Activated naive CD4-positive, alpha-beta T cell (primary cell): ENCODE results near the gene HTT-AS.
"Not testable (repeated sequence)": the region's sequence is repeated elsewhere in the genome, so short reads cannot be mapped to it uniquely, and the experiment has no call there.

Experiments used
- DNase-seq, 4 experiments: peaks; one replicate each; lab custom pipeline; 2025; lab: John Stamatoyannopoulos, UW

HTT-AS gene

GRCh38 chr4:3051141-3051897 lies 23.0 kb downstream of the HTT-AS start:
- DNase-seq = not testable (repeated sequence)

DNA sequence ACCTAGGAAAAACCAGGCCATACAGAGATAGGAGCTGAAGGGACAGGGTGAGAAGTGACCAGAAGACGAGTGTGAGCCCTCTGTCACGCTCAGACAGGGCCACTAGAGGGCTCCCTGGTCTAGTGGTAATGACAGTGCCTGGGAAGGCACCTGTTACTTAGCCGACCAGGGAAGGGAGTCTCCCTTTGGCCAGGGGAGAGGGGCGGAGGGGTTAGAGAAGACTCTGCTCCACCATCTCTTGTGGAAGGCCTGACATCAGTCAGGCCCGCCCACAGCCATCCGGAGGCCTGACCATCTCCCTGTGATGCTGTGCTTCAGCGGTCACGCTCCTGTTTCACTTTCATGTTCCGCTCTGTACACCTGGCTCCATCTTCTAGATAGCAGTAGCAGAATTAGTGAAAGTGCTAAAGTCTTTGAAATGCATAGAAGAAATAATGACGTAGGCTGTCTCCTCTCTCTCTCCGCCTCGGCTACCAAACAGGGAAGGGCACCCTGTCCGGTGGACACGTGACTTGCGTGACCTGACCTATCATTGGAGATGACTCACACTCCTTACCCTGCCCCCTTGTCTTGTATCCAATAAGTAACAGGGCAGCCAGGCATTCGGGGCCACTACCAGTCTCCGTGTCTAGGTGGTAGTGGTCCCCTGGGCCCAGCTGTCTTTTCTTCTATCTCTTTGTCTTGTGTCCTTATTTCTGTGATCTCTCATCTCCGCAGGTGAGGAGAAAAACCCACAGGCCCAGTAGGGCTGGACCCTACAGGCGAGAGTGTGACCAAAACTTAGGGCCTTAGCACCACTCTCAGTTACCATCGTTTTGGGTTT lies 26.7 kb downstream of the HTT-AS start:
- peak in 2 of 4 experiments; percentile 23 to 49 for DNase-seq

DNA sequence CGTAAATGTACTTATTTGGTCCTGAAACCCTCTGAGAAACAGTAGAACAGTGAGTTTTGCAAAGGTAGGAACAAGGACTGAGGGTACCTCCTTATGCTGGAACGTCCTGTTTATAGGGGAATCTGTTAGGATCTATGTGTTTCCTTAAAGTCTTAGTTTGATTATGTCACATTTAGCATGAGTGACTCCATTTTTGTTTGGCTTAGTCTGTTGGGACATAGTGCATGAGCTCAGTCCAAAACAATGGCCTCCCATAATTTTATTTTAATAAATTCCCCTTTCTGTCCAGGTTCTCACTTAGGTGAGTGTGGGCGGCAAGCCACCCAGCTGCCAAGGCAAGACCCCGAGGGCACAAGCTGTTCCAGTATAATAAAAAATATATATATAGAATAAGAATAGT lies 27.7 kb downstream of the HTT-AS start:
- DNase-seq = no peak

GRCh38 chr4:3046162-3046561 lies 28.2 kb downstream of the HTT-AS start:
- no peak for DNase-seq

GRCh38 chr4:3044870-3045819 lies 29.2 kb downstream of the HTT-AS start:
- DNase-seq = peak in 2 of 4 experiments; percentile 33 to 47

DNA sequence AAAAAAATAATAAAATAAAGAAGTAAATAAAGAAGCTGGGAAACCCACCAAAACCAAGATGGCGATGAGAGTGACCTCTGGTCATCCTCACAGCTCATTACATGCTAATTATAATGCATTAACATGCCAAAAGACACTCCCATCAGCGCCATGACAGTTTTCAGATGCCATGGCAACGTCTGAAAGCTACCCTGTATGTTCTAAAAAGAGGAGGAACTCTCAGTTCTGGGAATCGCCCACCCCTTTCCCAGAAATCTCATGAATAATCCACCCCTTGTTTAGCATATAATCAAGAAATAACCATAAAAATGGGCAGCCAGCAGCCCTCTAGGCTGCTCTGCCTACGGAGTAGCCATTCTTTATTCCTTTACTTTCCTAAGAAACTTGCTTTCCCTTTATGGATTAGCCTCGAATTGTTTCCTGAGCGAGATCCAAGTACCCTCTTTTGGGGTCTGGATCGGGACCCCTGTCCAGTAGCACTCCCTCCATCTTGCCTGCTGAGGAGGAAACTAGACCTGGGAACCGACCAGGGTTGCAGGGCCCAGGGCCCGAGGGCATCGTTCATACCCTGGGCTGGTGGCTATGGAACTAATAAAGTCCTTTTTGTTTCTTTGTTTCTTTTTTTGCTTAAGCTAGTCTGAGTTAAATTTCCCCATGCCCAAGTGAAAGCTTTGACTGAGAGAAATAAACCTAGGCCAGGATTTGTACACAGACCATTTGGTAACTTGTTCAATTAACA lies 30.9 kb downstream of the HTT-AS start:
- no peak for DNase-seq

DNA sequence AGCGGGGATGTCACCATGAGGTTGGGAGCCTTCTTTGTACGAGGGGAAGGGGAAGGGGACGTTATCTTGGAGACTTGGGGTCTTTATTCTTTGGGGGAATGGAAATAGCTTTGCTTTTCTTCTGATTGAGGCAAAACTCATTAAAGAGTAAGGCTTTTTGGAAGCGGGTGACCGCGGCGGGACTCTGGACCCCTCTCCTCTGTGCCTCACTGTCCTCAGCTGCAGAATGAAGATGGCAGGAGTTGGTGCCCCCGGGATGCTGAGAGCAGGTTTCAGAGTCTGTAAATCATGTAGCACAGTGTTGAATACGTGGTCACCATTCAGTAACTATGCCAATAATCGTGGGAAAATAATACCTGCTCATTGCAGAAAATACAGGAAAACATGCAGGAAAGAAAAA lies 32.1 kb downstream of the HTT-AS start:
- DNase-seq = no peak

- peak in 1 of 4 experiments; percentile 39 for DNase-seq
These were observed 32.9 kb downstream of the HTT-AS start for GRCh38 chr4:3041192-3042142.

GRCh38 chr4:3040452-3041191 lies 33.7 kb downstream of the HTT-AS start:
- no peak for DNase-seq

GRCh38 chr4:3039706-3040366 lies 34.5 kb downstream of the HTT-AS start:
- no peak for DNase-seq

DNA sequence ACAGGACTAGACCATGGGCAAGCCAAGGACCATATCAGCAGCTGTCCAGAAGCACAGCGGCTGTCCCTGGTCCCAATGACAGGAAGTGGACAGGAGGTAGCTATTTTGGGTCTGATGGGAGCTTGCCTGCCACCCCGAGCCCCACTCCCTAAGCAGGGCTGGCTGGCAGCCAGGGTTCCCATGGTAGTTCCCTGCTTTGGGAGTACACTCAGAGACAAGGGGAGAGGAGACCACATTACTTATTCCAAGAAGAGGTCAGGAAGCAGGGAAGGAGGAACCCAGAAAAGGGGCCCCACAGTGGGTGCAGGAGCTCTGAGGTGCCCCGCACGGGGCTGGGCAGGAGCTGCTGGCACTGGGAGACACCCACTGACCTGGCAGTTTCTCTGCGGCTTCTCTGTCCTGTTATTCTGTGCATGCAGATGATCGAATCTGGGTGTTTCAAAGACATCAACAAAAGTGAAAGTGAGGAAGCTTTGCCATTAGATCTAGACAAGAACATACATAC lies 36.3 kb downstream of the HTT-AS start:
- DNase-seq = no peak

- DNase-seq = no peak
These were observed 38.0 kb downstream of the HTT-AS start for GRCh38 chr4:3036131-3036952.

DNA sequence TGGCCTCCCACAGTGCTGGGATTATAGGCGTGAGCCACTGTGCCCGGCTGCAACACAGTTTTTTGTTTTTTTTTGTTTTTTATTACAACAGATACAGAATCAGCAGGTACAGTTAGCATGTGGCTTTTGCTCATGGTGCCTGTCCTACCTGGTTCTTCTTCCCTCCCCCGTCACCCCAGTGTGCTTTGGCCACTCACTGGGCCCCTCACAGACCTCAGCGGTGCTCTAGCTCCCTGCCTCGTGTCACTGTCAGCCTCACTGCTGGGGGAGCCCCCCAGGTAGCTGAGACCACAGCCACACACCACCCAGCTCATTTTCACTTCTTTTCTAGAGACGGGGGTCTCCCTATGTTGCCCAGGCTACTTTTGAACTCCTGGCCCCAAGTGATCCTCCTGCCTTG lies 38.7 kb downstream of the HTT-AS start:
- DNase-seq = no peak

DNA sequence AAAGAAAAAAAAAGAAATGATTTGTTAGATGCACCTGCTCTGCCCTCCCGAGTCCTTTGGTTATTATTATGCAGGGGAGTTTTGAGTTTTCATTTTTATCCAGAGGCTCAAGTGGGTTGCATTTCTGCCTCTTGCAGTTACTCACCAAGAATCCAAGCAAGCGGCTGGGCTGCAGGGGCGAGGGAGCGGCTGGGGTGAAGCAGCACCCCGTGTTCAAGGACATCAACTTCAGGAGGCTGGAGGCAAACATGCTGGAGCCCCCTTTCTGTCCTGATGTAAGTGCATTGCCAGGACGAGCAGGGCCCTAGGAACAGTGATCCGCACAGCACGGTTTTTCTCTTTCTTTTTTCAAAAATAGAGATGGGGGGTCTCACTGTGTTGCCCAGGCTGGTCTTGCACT lies 39.1 kb downstream of the HTT-AS start:
- no peak for DNase-seq

DNA sequence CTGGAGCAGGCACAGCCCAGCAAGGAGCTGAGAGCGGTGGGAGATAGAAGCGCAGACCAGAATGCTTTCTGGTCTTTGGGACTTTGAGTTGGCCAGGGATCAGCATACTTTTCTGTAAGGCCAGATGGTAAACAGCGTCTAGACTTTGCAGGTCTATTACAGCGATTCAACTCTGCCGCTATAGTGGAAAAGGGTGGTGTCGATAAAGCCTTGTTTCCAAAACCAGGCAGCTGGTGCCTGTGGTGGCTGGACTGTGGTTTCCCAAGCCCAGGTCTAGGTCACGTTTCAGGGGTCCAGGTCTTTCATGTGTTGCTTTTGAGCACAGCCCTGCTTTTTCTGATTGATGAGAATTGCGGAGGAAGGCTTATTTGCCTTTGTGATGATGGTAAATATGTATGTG lies 40.1 kb downstream of the HTT-AS start:
- DNase-seq = no peak

DNA sequence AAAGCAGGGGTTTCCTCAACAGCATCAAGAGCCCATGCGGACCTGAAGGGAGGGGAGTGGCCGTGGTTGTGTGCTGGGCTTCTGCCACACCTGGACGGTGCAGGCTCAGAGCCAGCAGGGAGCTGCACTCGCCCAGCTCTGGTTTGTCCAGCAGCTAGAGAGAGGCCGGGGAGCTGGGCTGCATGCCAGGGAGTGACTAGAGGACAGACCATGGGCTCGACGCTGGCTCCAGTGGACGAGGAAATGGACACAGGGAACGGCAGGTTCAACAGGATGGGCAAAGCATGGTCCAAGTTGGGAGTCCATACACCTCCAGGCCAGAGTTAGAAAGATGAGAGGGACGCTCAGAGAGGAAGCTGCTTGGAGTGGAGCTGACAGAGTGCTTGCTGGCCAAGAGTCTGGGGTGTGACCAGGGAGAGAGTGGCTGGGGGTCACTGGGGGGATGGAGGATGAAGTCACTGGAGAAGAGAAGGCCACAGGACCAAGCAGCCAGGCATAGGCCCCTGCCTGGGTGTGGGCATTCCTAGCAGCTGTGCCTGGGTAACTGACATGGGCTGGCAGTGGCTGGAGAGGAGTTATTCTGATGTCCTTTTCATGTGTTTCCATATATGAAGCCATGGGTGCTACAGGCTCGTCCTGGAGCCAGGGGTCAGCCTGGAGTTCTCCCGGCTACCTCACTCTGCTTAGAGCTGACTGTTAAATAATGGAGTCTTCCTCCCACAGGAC lies 42.8 kb downstream of the HTT-AS start:
- DNase-seq = no peak
